Keratinocyte (primary cell): Measurements from ENCODE around the gene ABI1.

Source experiments
- EZH2 ChIP-seq: IDR thresholded peaks from one replicate; pipeline ENCODE4 v1.6.1; 2012; ENCODE audit warnings: inconsistent platforms, mild to moderate bottlenecking, low read length, moderate library complexity
- TF ChIP-seq, protein P1 (sequence below), 3 experiments: IDR thresholded peaks in 1 of 3; conservative IDR thresholded peaks in 1 of 3; optimal IDR thresholded peaks in 1 of 3; 2 replicates in 2 of 3; 3 replicates in 1 of 3; pipeline versions ENCODE3 to v1.5.1; 2011; ENCODE audit warnings: low read length in 3 of 3, mild to moderate bottlenecking in 3 of 3, moderate library complexity in 2 of 3, control low read depth in 1 of 3, inconsistent platforms in 1 of 3; ENCODE audit not compliant: insufficient read depth in 2 of 3; ENCODE audit errors: extremely low read depth in 1 of 3

DNA sequence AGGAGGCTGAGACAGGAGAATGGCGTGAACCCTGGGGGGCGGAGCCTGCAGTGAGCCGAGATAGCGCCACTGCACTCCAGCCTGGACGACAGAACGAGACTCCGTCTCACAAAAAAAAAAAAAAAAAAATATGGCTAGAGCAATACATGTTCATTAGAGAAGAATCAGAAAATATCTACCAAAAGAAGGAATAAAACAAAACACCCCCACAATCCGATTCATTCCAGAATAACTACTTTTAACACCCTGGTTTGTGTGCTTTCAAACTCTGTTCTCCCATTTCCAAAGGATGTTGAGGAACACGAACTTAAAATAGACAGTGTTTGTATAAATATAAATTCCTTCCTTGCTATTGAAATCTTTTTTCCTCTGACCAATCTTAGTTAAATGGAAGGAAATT, 156.8 kb downstream of the ABI1 start:
- TF ChIP-seq, protein P1, sequence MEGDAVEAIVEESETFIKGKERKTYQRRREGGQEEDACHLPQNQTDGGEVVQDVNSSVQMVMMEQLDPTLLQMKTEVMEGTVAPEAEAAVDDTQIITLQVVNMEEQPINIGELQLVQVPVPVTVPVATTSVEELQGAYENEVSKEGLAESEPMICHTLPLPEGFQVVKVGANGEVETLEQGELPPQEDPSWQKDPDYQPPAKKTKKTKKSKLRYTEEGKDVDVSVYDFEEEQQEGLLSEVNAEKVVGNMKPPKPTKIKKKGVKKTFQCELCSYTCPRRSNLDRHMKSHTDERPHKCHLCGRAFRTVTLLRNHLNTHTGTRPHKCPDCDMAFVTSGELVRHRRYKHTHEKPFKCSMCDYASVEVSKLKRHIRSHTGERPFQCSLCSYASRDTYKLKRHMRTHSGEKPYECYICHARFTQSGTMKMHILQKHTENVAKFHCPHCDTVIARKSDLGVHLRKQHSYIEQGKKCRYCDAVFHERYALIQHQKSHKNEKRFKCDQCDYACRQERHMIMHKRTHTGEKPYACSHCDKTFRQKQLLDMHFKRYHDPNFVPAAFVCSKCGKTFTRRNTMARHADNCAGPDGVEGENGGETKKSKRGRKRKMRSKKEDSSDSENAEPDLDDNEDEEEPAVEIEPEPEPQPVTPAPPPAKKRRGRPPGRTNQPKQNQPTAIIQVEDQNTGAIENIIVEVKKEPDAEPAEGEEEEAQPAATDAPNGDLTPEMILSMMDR (optimal IDR thresholded peaks at IDR 0.05 in 1 of 3, IDR thresholded peaks at IDR 0.05 in 1 of 3, conservative IDR thresholded peaks at IDR 0.05 in 1 of 3; ENCODE audit: extremely low read depth in 1 of 3, insufficient read depth in 2 of 3, low read length in 3 of 3), result no peak
- no peak for TF ChIP-seq EZH2
